Nephron (organoid): ENCODE measurements around the gene GPS1.

Experiments used
- H3K27ac Mint-ChIP-seq, 3 experiments: 2 replicates each; pipeline ENCODE4 v1.8.0; 2020; ENCODE audit warnings: mixed read lengths in 3 of 3, mild to moderate bottlenecking in 2 of 3, moderate library complexity in 1 of 3
- H3K27me3 Mint-ChIP-seq: 2 replicates; pipeline ENCODE4 v1.8.0; 2021; ENCODE audit warnings: low read depth, mild to moderate bottlenecking, moderate library complexity, mixed read lengths
- H3K36me3 Mint-ChIP-seq: 2 replicates; pipeline ENCODE4 v1.8.0; 2020; ENCODE audit warnings: low read depth, mixed read lengths
- H3K4me1 Mint-ChIP-seq: 2 replicates; pipeline ENCODE4 v1.8.0; 2020; ENCODE audit warnings: mixed read lengths
- H3K4me3 Mint-ChIP-seq, 3 experiments: 2 replicates each; pipeline ENCODE4 v1.8.0; 2020; ENCODE audit warnings: mild to moderate bottlenecking in 3 of 3, mixed read lengths in 3 of 3, moderate library complexity in 2 of 3
- H3K9me3 Mint-ChIP-seq: 2 replicates; pipeline ENCODE4 v1.8.0; 2020; ENCODE audit warnings: mixed read lengths
- CTCF ChIP-seq, 3 experiments: fragments of 200-600 bp; sonication (generic); IDR thresholded peaks; one replicate each; pipeline ENCODE4 v1.5.0; 2021; ENCODE audit warnings: antibody characterized with exemption in 3 of 3; ENCODE audit not compliant: unreplicated experiment in 3 of 3

The GPS1 gene

GRCh38 chr17:82085031-82085861 is 33.5 kb downstream of the GPS1 start:
- Mint-ChIP-seq H3K9me3 (no peaks in the 10 kb centered on the region), H3K4me1 (no peaks in the 10 kb centered on the region), H3K4me3 (no peak overlapping the region), H3K27ac (no peak overlapping the region), H3K27me3 (no peaks in the 10 kb centered on the region), H3K36me3 (peaks cover 7% of the 10 kb centered on the region)
- TF ChIP-seq CTCF (IDR thresholded peaks at IDR 0.05; ENCODE audit: unreplicated experiment in 3 of 3): no peak

DNA sequence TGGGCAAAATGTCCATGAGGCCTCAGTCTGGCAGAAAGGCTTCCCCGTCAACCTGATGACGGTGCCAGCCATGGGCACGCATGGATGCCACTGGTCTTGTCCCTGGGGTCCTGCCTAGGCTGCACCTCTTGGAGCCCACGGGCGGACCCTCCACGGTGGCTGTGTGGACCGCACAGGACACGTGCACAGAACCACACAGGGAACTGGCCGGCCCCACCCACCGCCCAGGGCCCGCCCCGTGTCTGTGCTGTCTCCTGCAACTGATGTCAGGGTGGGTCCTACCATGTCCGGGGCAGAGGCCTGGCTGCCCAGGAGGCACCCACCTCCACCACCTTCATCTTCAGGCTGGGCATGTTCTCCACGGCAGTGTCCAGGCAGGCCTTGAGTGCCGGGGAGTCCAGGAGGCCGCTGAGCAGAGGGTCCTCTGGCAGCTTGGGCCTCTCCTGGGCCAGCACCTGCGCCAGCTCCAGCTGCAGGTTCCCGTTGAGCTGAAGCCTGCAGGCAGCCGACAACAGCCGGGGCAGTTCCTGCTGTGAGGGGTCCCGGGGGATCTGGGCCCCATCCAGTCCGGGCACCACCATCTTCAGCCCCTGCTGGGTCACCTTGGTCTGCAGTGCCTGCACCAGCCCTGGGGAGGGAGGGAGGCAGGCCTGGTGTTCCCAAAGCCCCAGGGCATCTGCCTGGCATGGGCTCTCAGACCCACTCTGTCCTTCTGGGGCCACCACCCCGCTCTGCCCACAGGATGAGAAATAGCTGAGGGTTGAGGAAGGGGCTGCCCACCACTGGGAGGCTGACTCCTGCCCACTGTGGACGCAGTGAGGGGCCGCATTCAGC is 34.5 kb downstream of the GPS1 start:
- H3K36me3 Mint-ChIP-seq: peaks cover 7% of the 10 kb centered on the region
- H3K27ac Mint-ChIP-seq: no peak overlapping the region
- H3K27me3 Mint-ChIP-seq: no peaks in the 10 kb centered on the region
- H3K4me3 Mint-ChIP-seq: no peak overlapping the region
- no peaks in the 10 kb centered on the region for H3K4me1 Mint-ChIP-seq
- no peaks in the 10 kb centered on the region for H3K9me3 Mint-ChIP-seq
- no peak for TF ChIP-seq CTCF (IDR thresholded peaks at IDR 0.05; ENCODE audit: unreplicated experiment in 3 of 3)

GRCh38 chr17:82086941-82087906 is 35.5 kb downstream of the GPS1 start:
- no peak for TF ChIP-seq CTCF (IDR thresholded peaks at IDR 0.05; ENCODE audit: unreplicated experiment in 3 of 3)
- H3K9me3 Mint-ChIP-seq: no peaks in the 10 kb centered on the region
- H3K27ac Mint-ChIP-seq: no peak overlapping the region
- peaks cover 7% of the 10 kb centered on the region for H3K36me3 Mint-ChIP-seq
- no peak overlapping the region for H3K4me3 Mint-ChIP-seq
- H3K27me3 Mint-ChIP-seq: no peaks in the 10 kb centered on the region
- no peaks in the 10 kb centered on the region for H3K4me1 Mint-ChIP-seq

GRCh38 chr17:82087961-82088837 is 36.5 kb downstream of the GPS1 start:
- H3K27ac Mint-ChIP-seq: no peak overlapping the region
- H3K9me3 Mint-ChIP-seq: no peaks in the 10 kb centered on the region
- no peaks in the 10 kb centered on the region for H3K27me3 Mint-ChIP-seq
- peaks cover 9% of the 10 kb centered on the region for H3K36me3 Mint-ChIP-seq
- no peak for TF ChIP-seq CTCF (IDR thresholded peaks at IDR 0.05; ENCODE audit: unreplicated experiment in 3 of 3)
- no peak overlapping the region for H3K4me3 Mint-ChIP-seq
- H3K4me1 Mint-ChIP-seq: no peaks in the 10 kb centered on the region
